Astrocyte of the cerebellum (primary cell): ENCODE data around the gene PIGN.

Experiments
- DNase-seq: peaks from one replicate; pipeline ENCODE4 v3.0.0-alpha.2; 2011; ENCODE audit warnings: low read depth
- H3K4me3 ChIP-seq: 2 replicates; pipeline ENCODE4 v1.5.1; 2011; ENCODE audit warnings: mild to moderate bottlenecking, low read depth, low read length, moderate library complexity
- CTCF ChIP-seq: IDR thresholded peaks from 2 replicates; pipeline ENCODE4 v1.5.1; 2012; ENCODE audit warnings: low read length, low read depth, moderate library complexity, mild to moderate bottlenecking; ENCODE audit errors: missing control alignments
- in situ Hi-C: cut with HindIII; loops from 2 replicates; pipeline ENCODE4 v1.10.0; 2017; ENCODE audit warnings: low sequenced_read_pairs

PIGN gene

GRCh38 chr18:62118328-62118727 lies 68.5 kb downstream of the PIGN start:
- no peak for TF ChIP-seq CTCF
- DNase-seq = peak; percentile 87
- in situ Hi-C loops = loop anchor here (25.0 kb wide), 1 partner anchor 531 kb away; no protein-coding TSS in a partner anchor
- no peak overlapping the region for H3K4me3 ChIP-seq

- in situ Hi-C loops = loop anchor here (25.0 kb wide), 1 partner anchor 522 kb away; no protein-coding TSS in a partner anchor
- H3K4me3 ChIP-seq = no peak overlapping the region
- no peak for TF ChIP-seq CTCF
- peak; percentile 18 for DNase-seq
These were observed 77.2 kb downstream of the PIGN start for GRCh38 chr18:62109676-62110075.

GRCh38 chr18:62107881-62108280 lies 79.0 kb downstream of the PIGN start:
- in situ Hi-C loops = loop anchor here (25.0 kb wide), 1 partner anchor 521 kb away; no protein-coding TSS in a partner anchor
- DNase-seq = no peak
- TF ChIP-seq CTCF = no peak
- no peak overlapping the region for H3K4me3 ChIP-seq

- no peak overlapping the region for H3K4me3 ChIP-seq
- in situ Hi-C loops = loop anchor here (25.0 kb wide), 1 partner anchor 519 kb away; no protein-coding TSS in a partner anchor
- DNase-seq = no peak
- no peak for TF ChIP-seq CTCF
These were observed 80.6 kb downstream of the PIGN start for GRCh38 chr18:62106271-62106670.

GRCh38 chr18:62105376-62105775 lies 81.5 kb downstream of the PIGN start:
- DNase-seq = peak; percentile 5
- in situ Hi-C loops = loop anchor here (25.0 kb wide), 1 partner anchor 518 kb away; no protein-coding TSS in a partner anchor
- no peak overlapping the region for H3K4me3 ChIP-seq
- no peak for TF ChIP-seq CTCF

GRCh38 chr18:62102221-62102620 lies 84.6 kb downstream of the PIGN start:
- H3K4me3 ChIP-seq = no peak overlapping the region
- in situ Hi-C loops = loop anchor here (25.0 kb wide), 1 partner anchor 515 kb away; no protein-coding TSS in a partner anchor
- no peak for TF ChIP-seq CTCF
- DNase-seq = no peak

GRCh38 chr18:62101321-62101721 lies 85.5 kb downstream of the PIGN start:
- in situ Hi-C loops = loop anchor here (25.0 kb wide), 1 partner anchor 514 kb away; no protein-coding TSS in a partner anchor
- TF ChIP-seq CTCF = no peak
- no peak for DNase-seq
- H3K4me3 ChIP-seq = no peak overlapping the region
